ENCODE measurements around the gene TBC1D1.

GRCh38 chr4:38090455-38091246, 199.8 kb downstream of the TBC1D1 start:
- TF ChIP-seq CTCF (conservative IDR thresholded peaks at IDR 0.05): no peak
- TF ChIP-seq ZFX (IDR thresholded peaks at IDR 0.05): no peak
